Liver (tissue), 9 donors: ENCODE results near the gene UFD1. TPM values are rescaled to one million over a fixed set of nuclear protein-coding genes. Genes with fewer than 3 reads are reported as not detected.
A peak's percentile ranks its signal among the peaks of the same experiment; 100 is the strongest.

ENCODE experiments used
- DNase-seq: peaks from one replicate; pipeline ENCODE4 v3.0.0-alpha.2; 2017; ENCODE audit warnings: low spot score
- H3K27ac ChIP-seq, 2 donors: one replicate each; pipeline ENCODE4 v1.7.0; 2013; ENCODE audit warnings: inconsistent platforms in 2 of 2, low read length in 2 of 2, control low read depth in 1 of 2, low read depth in 1 of 2, mild to moderate bottlenecking in 1 of 2
- H3K27me3 ChIP-seq, 4 donors: one replicate each; pipeline versions ENCODE4 v1.6.1 to v1.7.0; 2013; ENCODE audit warnings: low read length in 3 of 4, inconsistent platforms in 1 of 4, mild to moderate bottlenecking in 1 of 4, moderate library complexity in 1 of 4; ENCODE audit not compliant: control insufficient read depth in 4 of 4, insufficient read depth in 4 of 4
- H3K36me3 ChIP-seq, 4 donors: one replicate each; pipeline versions ENCODE4 v1.6.1 to v1.7.0; 2013; ENCODE audit warnings: low read length in 3 of 4, mild to moderate bottlenecking in 3 of 4, low read depth in 1 of 4, moderate library complexity in 1 of 4; ENCODE audit not compliant: control insufficient read depth in 4 of 4, insufficient read depth in 3 of 4
- H3K4me1 ChIP-seq, 4 donors: one replicate each; pipeline versions ENCODE4 v1.6.1 to v1.7.0; 2013; ENCODE audit warnings: low read length in 3 of 4, mild to moderate bottlenecking in 3 of 4, moderate library complexity in 1 of 4; ENCODE audit not compliant: control insufficient read depth in 4 of 4, insufficient read depth in 4 of 4
- H3K4me3 ChIP-seq, 3 donors: one replicate each; pipeline versions ENCODE4 v1.6.1 to v1.7.0; 2013; ENCODE audit warnings: low read length in 3 of 3, control low read depth in 1 of 3, low read depth in 1 of 3, mild to moderate bottlenecking in 1 of 3
- H3K9ac ChIP-seq, 2 donors: one replicate each; pipeline ENCODE4 v1.7.0; 2013; ENCODE audit warnings: low read length in 2 of 2, mild to moderate bottlenecking in 2 of 2, moderate library complexity in 2 of 2, control low read depth in 1 of 2, low read depth in 1 of 2
- H3K9me3 ChIP-seq, 4 donors: one replicate each; pipeline versions ENCODE4 v1.6.1 to v1.7.0; 2013; ENCODE audit warnings: low read length in 3 of 4; ENCODE audit not compliant: control insufficient read depth in 4 of 4
- ATF3 ChIP-seq: IDR thresholded peaks from 2 replicates; pipeline ENCODE4 v1.6.1; 2016; ENCODE audit warnings: antibody characterized with exemption
- CTCF ChIP-seq: fragments of 150-350 bp; IDR thresholded peaks from 2 replicates; pipeline ENCODE4 v1.5.1; 2017; ENCODE audit warnings: improper control_type of control experiment, low read depth, low read length; ENCODE audit not compliant: missing input control
- EGR1 ChIP-seq, 2 donors: IDR thresholded peaks; 2 replicates each; pipeline ENCODE4 v1.6.1; 2016 to 2018; ENCODE audit warnings: antibody characterized with exemption in 2 of 2, low read depth in 2 of 2
- FOXA1 ChIP-seq: IDR thresholded peaks from 2 replicates; pipeline ENCODE4 v1.6.1; 2016; ENCODE audit warnings: antibody characterized with exemption
- FOXA2 ChIP-seq: IDR thresholded peaks from 2 replicates; pipeline ENCODE4 v1.6.1; 2016; ENCODE audit warnings: antibody characterized with exemption
- GABPA ChIP-seq, 2 donors: IDR thresholded peaks in 1 of 2; conservative IDR thresholded peaks in 1 of 2; 2 replicates each; pipeline ENCODE4 v1.6.1; 2016; ENCODE audit warnings: antibody characterized with exemption in 2 of 2, mild to moderate bottlenecking in 1 of 2, moderate library complexity in 1 of 2
- HNF4A ChIP-seq, 2 donors: conservative IDR thresholded peaks; 2 replicates each; pipeline ENCODE4 v1.6.1; 2016; ENCODE audit warnings: antibody characterized with exemption in 2 of 2, mild to moderate bottlenecking in 2 of 2
- HNF4G ChIP-seq: IDR thresholded peaks from 2 replicates; pipeline ENCODE4 v1.6.1; 2016; ENCODE audit warnings: antibody characterized with exemption
- JUND ChIP-seq, 2 donors: IDR thresholded peaks; 2 replicates each; pipeline ENCODE4 v1.6.1; 2016; ENCODE audit warnings: antibody characterized with exemption in 2 of 2
- MAX ChIP-seq: IDR thresholded peaks from 2 replicates; pipeline ENCODE4 v1.6.1; 2016; ENCODE audit warnings: antibody characterized with exemption
- NR2F2 ChIP-seq: IDR thresholded peaks from 2 replicates; pipeline ENCODE4 v1.6.1; 2016; ENCODE audit warnings: antibody characterized with exemption
- RAD21 ChIP-seq, 2 donors: IDR thresholded peaks; 2 replicates each; pipeline ENCODE4 v1.6.1; 2016; ENCODE audit warnings: antibody characterized with exemption in 2 of 2, mild to moderate bottlenecking in 2 of 2
- REST ChIP-seq: IDR thresholded peaks from 2 replicates; pipeline ENCODE4 v1.6.1; 2016; ENCODE audit warnings: antibody characterized with exemption, mild to moderate bottlenecking
- RXRA ChIP-seq, 2 donors: IDR thresholded peaks; 2 replicates each; pipeline ENCODE4 v1.6.1; 2017 to 2018; ENCODE audit warnings: antibody characterized with exemption in 2 of 2, mild to moderate bottlenecking in 1 of 2
- SP1 ChIP-seq: IDR thresholded peaks from 2 replicates; pipeline ENCODE4 v1.6.1; 2018; ENCODE audit warnings: antibody characterized with exemption, mild to moderate bottlenecking
- TAF1 ChIP-seq: conservative IDR thresholded peaks from 2 replicates; pipeline ENCODE4 v1.6.1; 2016; ENCODE audit warnings: antibody characterized with exemption, mild to moderate bottlenecking
- YY1 ChIP-seq: IDR thresholded peaks from 2 replicates; pipeline ENCODE4 v1.6.1; 2016; ENCODE audit warnings: antibody characterized with exemption, mild to moderate bottlenecking
- ZBTB33 ChIP-seq: IDR thresholded peaks from 2 replicates; pipeline ENCODE4 v1.6.1; 2016; ENCODE audit warnings: antibody characterized with exemption
- WGBS: extraction: QIAGEN DNeasy Blood & Tissue Kit; methylation state at CpG from one replicate; pipeline ENCODE4 v1.1.7; 2013; 5-methylcytosine and 5-hydroxymethylcytosine counted together
- polyA plus RNA-seq, 2 donors: library from polyadenylated mRNA; stranded (reverse) in 1 of 2; unstranded in 1 of 2; fragments of 200-250 nt in 1 of 2; fragments of >200 nt in 1 of 2; fragmentation: Nextera tagmentation in 1 of 2; extraction: Ambion mirVana in 1 of 2; gene quantifications; one replicate each; pipeline versions ENCODE4 v1.2.1 to v1.2.3, GENCODE V29; 2013 to 2015
- total RNA-seq, 2 donors: library from RNA; depleted of rRNA; stranded (reverse); fragments of >200 nt; gene quantifications; one replicate each; pipeline ENCODE4 v1.2.3, GENCODE V29; 2014
- donor health status: healthy.
- donor health status: healthy.
- donor health status: healthy.
- donor health status: healthy.
- donor health status: healthy.

The UFD1 gene
- total and polyA plus RNA-seq, 4 donors = 28.2 to 64.2 (median 54.6) TPM

- Histone ChIP-seq H3K27ac (peak overlapping the region in 1 of 2 donors; percentile 18), H3K36me3 (no peaks in the 10 kb centered on the region), H3K27me3 (peaks cover 0 to 10% (median 5%) of the 10 kb centered on the region in 4 donors), H3K9me3 (no peaks in the 10 kb centered on the region), H3K4me1 (peaks cover 4 to 22% (median 9%) of the 10 kb centered on the region in 4 donors), H3K9ac (no peak overlapping the region), H3K4me3 (no peak overlapping the region)
- TF ChIP-seq RAD21 (IDR thresholded peaks at IDR 0.05) (no peak), FOXA2 (no peak), NR2F2 (no peak), FOXA1 (no peak), RXRA (IDR thresholded peaks at IDR 0.05) (no peak), HNF4A (conservative IDR thresholded peaks at IDR 0.05) (no peak)
- WGBS = 78% methylated on average over 3 of the region's 3 CpGs
- no peak for DNase-seq
Measured at GRCh38 chr22:19525666-19526065, 46.7 kb upstream of the UFD1 start.

- H3K27ac ChIP-seq = peak overlapping the region in 1 of 2 donors; percentile 56
- H3K27me3 ChIP-seq = peaks cover 0 to 10% (median 5%) of the 10 kb centered on the region in 4 donors
- no peak for DNase-seq
Measured at GRCh38 chr22:19525116-19525660, 46.2 kb upstream of the UFD1 start.

GRCh38 chr22:19524170-19525115, 45.5 kb upstream of the UFD1 start, which contains the start of gene CLDN5:
CLDN5 (minus strand) TSS chr22:19524410; CDS start chr22:19524255, 155 bp downstream.
- DNase-seq = no peak
- Histone ChIP-seq H3K27ac (peak within 1 kb of the TSS; percentile 20 to 56), H3K36me3 (no peaks in the 10 kb centered on the region), H3K9ac (no peak within 1 kb of the TSS), H3K9me3 (no peaks in the 10 kb centered on the region), H3K27me3 (peaks cover 0 to 10% (median 5%) of the 10 kb centered on the region in 4 donors), H3K4me1 (peaks cover 4 to 22% (median 9%) of the 10 kb centered on the region in 4 donors), H3K4me3 (peak within 1 kb of the TSS; percentile 30 to 38 (median 35))
- 9% methylated on average over 69 of the region's 69 CpGs for WGBS
- TF ChIP-seq EGR1 (IDR thresholded peaks at IDR 0.05; ENCODE audit: low read depth in 2 of 2) (no peak), HNF4G (no peak), TAF1 (no peak), FOXA1 (no peak), RXRA (IDR thresholded peaks at IDR 0.05) (no peak), JUND (IDR thresholded peaks at IDR 0.05) (no peak), FOXA2 (no peak), ATF3 (no peak), HNF4A (conservative IDR thresholded peaks at IDR 0.05) (no peak), SP1 (no peak), REST (no peak), NR2F2 (no peak), CTCF (no peak), YY1 (no peak), RAD21 (IDR thresholded peaks at IDR 0.05) (no peak), ZBTB33 (no peak), MAX (no peak), GABPA (IDR thresholded peaks at IDR 0.05 in 1 of 2, conservative IDR thresholded peaks at IDR 0.05 in 1 of 2) (no peak)

More at GRCh38 chr22:19525116-19525660, 46.2 kb upstream of the UFD1 start:
- TF ChIP-seq NR2F2 (peak; percentile 24), GABPA (IDR thresholded peaks at IDR 0.05 in 1 of 2, conservative IDR thresholded peaks at IDR 0.05 in 1 of 2) (no peak)
- H3K9me3 ChIP-seq = no peaks in the 10 kb centered on the region
- no peak overlapping the region for H3K9ac ChIP-seq
- H3K36me3 ChIP-seq = no peaks in the 10 kb centered on the region
- peaks cover 4 to 22% (median 9%) of the 10 kb centered on the region in 4 donors for H3K4me1 ChIP-seq
- WGBS = 78% methylated on average over 15 of the region's 15 CpGs
- peak overlapping the region in 1 of 3 donors; percentile 4 for H3K4me3 ChIP-seq
